ENCODE measurements around the gene MAP7. TPM values are rescaled to one million over a fixed set of nuclear protein-coding genes. Genes with fewer than 3 reads are reported as not detected.
A peak's percentile ranks its signal among the peaks of the same experiment; 100 is the strongest.

MAP7 gene
- polyA plus RNA-seq, 1 donor = 37.2 TPM

- no peaks in the 10 kb centered on the region for H3K36me3 ChIP-seq (ENCODE audit: control insufficient read depth, insufficient read depth, low read length)
- H3K4me1 ChIP-seq (ENCODE audit: control insufficient read depth, insufficient read depth, low read length) = no peaks in the 10 kb centered on the region
- H3K27me3 ChIP-seq (ENCODE audit: control insufficient read depth, insufficient read depth, low read length) = no peaks in the 10 kb centered on the region
- no CpG with 5 or more reads among the region's 4 CpGs for WGBS (ENCODE audit: insufficient coverage, low lambda C conversion rate)
- no peak for DNase-seq
- H3K27ac ChIP-seq (ENCODE audit: low read length) = no peak overlapping the region
- H3K9me3 ChIP-seq (ENCODE audit: control insufficient read depth, low read depth, low read length) = no peaks in the 10 kb centered on the region
- H3K4me3 ChIP-seq (ENCODE audit: low read length) = no peak overlapping the region
These were observed 85.3 kb downstream of the MAP7 start for GRCh38 chr6:136464874-136465273.

GRCh38 chr6:136464148-136464547 is 86.1 kb downstream of the MAP7 start:
- WGBS (ENCODE audit: insufficient coverage, low lambda C conversion rate) = no CpG with 5 or more reads among the region's 2 CpGs
- Histone ChIP-seq H3K4me1 (ENCODE audit: control insufficient read depth, insufficient read depth, low read length) (no peaks in the 10 kb centered on the region), H3K4me3 (ENCODE audit: low read length) (no peak overlapping the region), H3K27ac (ENCODE audit: low read length) (no peak overlapping the region), H3K9me3 (ENCODE audit: control insufficient read depth, low read depth, low read length) (no peaks in the 10 kb centered on the region), H3K27me3 (ENCODE audit: control insufficient read depth, insufficient read depth, low read length) (no peaks in the 10 kb centered on the region), H3K36me3 (ENCODE audit: control insufficient read depth, insufficient read depth, low read length) (no peaks in the 10 kb centered on the region)
- DNase-seq = no peak

GRCh38 chr6:136463743-136464142 is 86.5 kb downstream of the MAP7 start:
- no peaks in the 10 kb centered on the region for H3K27me3 ChIP-seq (ENCODE audit: control insufficient read depth, insufficient read depth, low read length)
- no peaks in the 10 kb centered on the region for H3K4me1 ChIP-seq (ENCODE audit: control insufficient read depth, insufficient read depth, low read length)
- H3K9me3 ChIP-seq (ENCODE audit: control insufficient read depth, low read depth, low read length) = no peaks in the 10 kb centered on the region
- no peak overlapping the region for H3K4me3 ChIP-seq (ENCODE audit: low read length)
- no peak for DNase-seq
- no peak overlapping the region for H3K27ac ChIP-seq (ENCODE audit: low read length)
- WGBS (ENCODE audit: insufficient coverage, low lambda C conversion rate) = no CpG with 5 or more reads among the region's 4 CpGs
- H3K36me3 ChIP-seq (ENCODE audit: control insufficient read depth, insufficient read depth, low read length) = no peaks in the 10 kb centered on the region

GRCh38 chr6:136446579-136447187 is 103.5 kb downstream of the MAP7 start:
- Histone ChIP-seq H3K27ac (ENCODE audit: low read length) (no peak overlapping the region), H3K27me3 (ENCODE audit: control insufficient read depth, insufficient read depth, low read length) (no peaks in the 10 kb centered on the region), H3K4me1 (ENCODE audit: control insufficient read depth, insufficient read depth, low read length) (peaks cover 28% of the 10 kb centered on the region), H3K36me3 (ENCODE audit: control insufficient read depth, insufficient read depth, low read length) (no peaks in the 10 kb centered on the region), H3K9me3 (ENCODE audit: control insufficient read depth, low read depth, low read length) (peaks cover 3% of the 10 kb centered on the region), H3K4me3 (ENCODE audit: low read length) (no peak overlapping the region)
- DNase-seq = no peak
- no CpG with 5 or more reads among the region's 2 CpGs for WGBS (ENCODE audit: insufficient coverage, low lambda C conversion rate)

GRCh38 chr6:136446145-136446544 is 104.1 kb downstream of the MAP7 start:
- peaks cover 33% of the 10 kb centered on the region for H3K4me1 ChIP-seq (ENCODE audit: control insufficient read depth, insufficient read depth, low read length)
- peaks cover 3% of the 10 kb centered on the region for H3K9me3 ChIP-seq (ENCODE audit: control insufficient read depth, low read depth, low read length)
- H3K4me3 ChIP-seq (ENCODE audit: low read length) = no peak overlapping the region
- WGBS (ENCODE audit: insufficient coverage, low lambda C conversion rate) = 100% methylated on average over 1 of the region's 2 CpGs
- H3K27me3 ChIP-seq (ENCODE audit: control insufficient read depth, insufficient read depth, low read length) = no peaks in the 10 kb centered on the region
- H3K36me3 ChIP-seq (ENCODE audit: control insufficient read depth, insufficient read depth, low read length) = no peaks in the 10 kb centered on the region
- DNase-seq = no peak
- no peak overlapping the region for H3K27ac ChIP-seq (ENCODE audit: low read length)

GRCh38 chr6:136445063-136445462 is 105.2 kb downstream of the MAP7 start:
- no CpG with 5 or more reads among the region's 3 CpGs for WGBS (ENCODE audit: insufficient coverage, low lambda C conversion rate)
- Histone ChIP-seq H3K27me3 (ENCODE audit: control insufficient read depth, insufficient read depth, low read length) (no peaks in the 10 kb centered on the region), H3K9me3 (ENCODE audit: control insufficient read depth, low read depth, low read length) (no peaks in the 10 kb centered on the region), H3K27ac (ENCODE audit: low read length) (peak overlapping the region; percentile 34), H3K4me1 (ENCODE audit: control insufficient read depth, insufficient read depth, low read length) (peaks cover 43% of the 10 kb centered on the region), H3K36me3 (ENCODE audit: control insufficient read depth, insufficient read depth, low read length) (no peaks in the 10 kb centered on the region), H3K4me3 (ENCODE audit: low read length) (no peak overlapping the region)
- peak; percentile 65 to 75 for DNase-seq

GRCh38 chr6:136440203-136440602 is 110.0 kb downstream of the MAP7 start:
- peak in 1 of 2 donors; percentile 15 for DNase-seq
- Histone ChIP-seq H3K4me3 (ENCODE audit: low read length) (no peak overlapping the region), H3K9me3 (ENCODE audit: control insufficient read depth, low read depth, low read length) (no peaks in the 10 kb centered on the region), H3K27me3 (ENCODE audit: control insufficient read depth, insufficient read depth, low read length) (no peaks in the 10 kb centered on the region), H3K36me3 (ENCODE audit: control insufficient read depth, insufficient read depth, low read length) (no peaks in the 10 kb centered on the region), H3K4me1 (ENCODE audit: control insufficient read depth, insufficient read depth, low read length) (peaks cover 70% of the 10 kb centered on the region), H3K27ac (ENCODE audit: low read length) (peak overlapping the region; percentile 97)
- WGBS (ENCODE audit: insufficient coverage, low lambda C conversion rate) = 33% methylated on average over 1 of the region's 2 CpGs

GRCh38 chr6:136439514-136440190 is 110.6 kb downstream of the MAP7 start:
- H3K27me3 ChIP-seq (ENCODE audit: control insufficient read depth, insufficient read depth, low read length) = no peaks in the 10 kb centered on the region
- peaks cover 72% of the 10 kb centered on the region for H3K4me1 ChIP-seq (ENCODE audit: control insufficient read depth, insufficient read depth, low read length)
- H3K9me3 ChIP-seq (ENCODE audit: control insufficient read depth, low read depth, low read length) = no peaks in the 10 kb centered on the region
- H3K4me3 ChIP-seq (ENCODE audit: low read length) = no peak overlapping the region
- no peaks in the 10 kb centered on the region for H3K36me3 ChIP-seq (ENCODE audit: control insufficient read depth, insufficient read depth, low read length)
- DNase-seq = peak; percentile 68 to 88
- WGBS (ENCODE audit: insufficient coverage, low lambda C conversion rate) = no CpG with 5 or more reads among the region's 9 CpGs
- peak overlapping the region; percentile 97 for H3K27ac ChIP-seq (ENCODE audit: low read length)

GRCh38 chr6:136438441-136438840 is 111.8 kb downstream of the MAP7 start:
- Histone ChIP-seq H3K4me1 (ENCODE audit: control insufficient read depth, insufficient read depth, low read length) (peaks cover 68% of the 10 kb centered on the region), H3K27me3 (ENCODE audit: control insufficient read depth, insufficient read depth, low read length) (no peaks in the 10 kb centered on the region), H3K27ac (ENCODE audit: low read length) (peak overlapping the region; percentile 97), H3K9me3 (ENCODE audit: control insufficient read depth, low read depth, low read length) (no peaks in the 10 kb centered on the region), H3K36me3 (ENCODE audit: control insufficient read depth, insufficient read depth, low read length) (no peaks in the 10 kb centered on the region), H3K4me3 (ENCODE audit: low read length) (no peak overlapping the region)
- WGBS (ENCODE audit: insufficient coverage, low lambda C conversion rate) = no CpG with 5 or more reads among the region's 3 CpGs
- DNase-seq = no peak

GRCh38 chr6:136437246-136437645 is 113.0 kb downstream of the MAP7 start:
- peaks cover 63% of the 10 kb centered on the region for H3K4me1 ChIP-seq (ENCODE audit: control insufficient read depth, insufficient read depth, low read length)
- DNase-seq = no peak

GRCh38 chr6:136435101-136435500 is 115.1 kb downstream of the MAP7 start:
- peak; percentile 57 to 60 for DNase-seq
- no CpG with 5 or more reads among the region's 2 CpGs for WGBS (ENCODE audit: insufficient coverage, low lambda C conversion rate)
- Histone ChIP-seq H3K27ac (ENCODE audit: low read length) (peak overlapping the region; percentile 52), H3K4me3 (ENCODE audit: low read length) (no peak overlapping the region), H3K36me3 (ENCODE audit: control insufficient read depth, insufficient read depth, low read length) (no peaks in the 10 kb centered on the region), H3K27me3 (ENCODE audit: control insufficient read depth, insufficient read depth, low read length) (no peaks in the 10 kb centered on the region), H3K9me3 (ENCODE audit: control insufficient read depth, low read depth, low read length) (no peaks in the 10 kb centered on the region), H3K4me1 (ENCODE audit: control insufficient read depth, insufficient read depth, low read length) (peaks cover 47% of the 10 kb centered on the region)

More at GRCh38 chr6:136437246-136437645, 113.0 kb downstream of the MAP7 start:
- H3K36me3 ChIP-seq (ENCODE audit: control insufficient read depth, insufficient read depth, low read length) = no peaks in the 10 kb centered on the region
- H3K27ac ChIP-seq (ENCODE audit: low read length) = no peak overlapping the region
- no peaks in the 10 kb centered on the region for H3K9me3 ChIP-seq (ENCODE audit: control insufficient read depth, low read depth, low read length)
- H3K4me3 ChIP-seq (ENCODE audit: low read length) = no peak overlapping the region
- H3K27me3 ChIP-seq (ENCODE audit: control insufficient read depth, insufficient read depth, low read length) = no peaks in the 10 kb centered on the region
- WGBS (ENCODE audit: insufficient coverage, low lambda C conversion rate) = no CpG with 5 or more reads among the region's 3 CpGs
